Endothelial cell of umbilical vein (primary cell): Measurements from ENCODE around the gene DYDC2. TPM values are rescaled to one million over a fixed set of nuclear protein-coding genes. Genes with fewer than 3 reads are reported as not detected.

ENCODE experiments used
- BruUV-seq: library from RNA; stranded (reverse); fragments of 400-500 nt; replicated peaks from 2 replicates; lab custom pipeline; 2021; lab: Mats Ljungman, UMichigan
- CTCF ChIA-PET: fragments of 300-600, 350-600 bp; sonication (Branson Sonifier 250); formaldehyde crosslinking; loops from one replicate; lab custom pipeline; 2021; ENCODE audit warnings: antibody characterized with exemption, inconsistent platforms; lab: Charles Lee
- POLR2A ChIA-PET: fragments of 300-600, 350-600 bp; sonication (Branson Sonifier 250); formaldehyde crosslinking; loops from one replicate; lab custom pipeline; 2021; ENCODE audit warnings: antibody characterized with exemption, inconsistent platforms; lab: Charles Lee
- DNase-seq: peaks from one replicate; pipeline ENCODE4 v3.0.0-alpha.2; 2011; ENCODE audit warnings: low read depth, low spot score
- FAIRE-seq: peaks from 2 replicates; lab custom pipeline; 2011; peaks lifted over from hg19 to GRCh38; lab: Jason Lieb, UNC
- H2AFZ ChIP-seq: 2 replicates; pipeline ENCODE4 v1.6.0; 2012; ENCODE audit warnings: low read depth, low read length, control low read depth, inconsistent platforms
- H3K27ac ChIP-seq: 2 replicates; pipeline ENCODE4 v1.5.1; 2011; ENCODE audit warnings: low read depth, mild to moderate bottlenecking, control low read depth, low read length, moderate library complexity; ENCODE audit not compliant: insufficient read depth
- H3K27me3 ChIP-seq, 2 experiments: 2 replicates each; pipeline versions ENCODE4 v1.6.0 to v1.6.1; 2011; ENCODE audit warnings: low read length in 2 of 2, mixed read lengths in 1 of 2; ENCODE audit not compliant: control insufficient read depth in 2 of 2, insufficient read depth in 2 of 2
- H3K36me3 ChIP-seq, 2 experiments: 2 replicates in 1 of 2; 3 replicates in 1 of 2; pipeline ENCODE4 v1.5.1; 2011; ENCODE audit warnings: low read length in 2 of 2, mild to moderate bottlenecking in 1 of 2, moderate library complexity in 1 of 2; ENCODE audit not compliant: control insufficient read depth in 2 of 2, insufficient read depth in 2 of 2; ENCODE audit errors: extremely low read depth in 1 of 2
- H3K4me1 ChIP-seq: 3 replicates; pipeline ENCODE4 v1.5.1; 2011; ENCODE audit warnings: mild to moderate bottlenecking, low read length; ENCODE audit not compliant: control insufficient read depth, insufficient read depth; ENCODE audit errors: extremely low read depth
- H3K4me2 ChIP-seq: 2 replicates; pipeline ENCODE4 v1.6.1; 2011; ENCODE audit warnings: low read length, control low read depth, mixed read lengths; ENCODE audit not compliant: insufficient read depth
- H3K4me3 ChIP-seq, 3 experiments: fragments of 200-600 bp in 1 of 3; sonication (generic), shearing (Covaris generic) in 1 of 3; replicated peaks in 1 of 3; 2 replicates each; pipeline ENCODE4 v1.5.1; 2011 to 2016; ENCODE audit warnings: control low read depth in 3 of 3, low read length in 3 of 3, mild to moderate bottlenecking in 2 of 3, inconsistent platforms in 1 of 3, low read depth in 1 of 3, moderate library complexity in 1 of 3; ENCODE audit not compliant: insufficient read depth in 1 of 3
- H3K79me2 ChIP-seq: 2 replicates; pipeline ENCODE4 v1.6.0; 2012; ENCODE audit warnings: low read length, inconsistent platforms; ENCODE audit not compliant: control insufficient read depth, insufficient read depth
- H3K9ac ChIP-seq: replicated peaks from 2 replicates; pipeline ENCODE3; 2011; ENCODE audit warnings: low read length, control low read depth; ENCODE audit not compliant: insufficient read depth; ENCODE audit errors: extremely low read depth
- H3K9me1 ChIP-seq: replicated peaks from 3 replicates; pipeline ENCODE4 v1.6.0; 2011; ENCODE audit warnings: mild to moderate bottlenecking, low read length; ENCODE audit not compliant: control insufficient read depth, insufficient read depth; ENCODE audit errors: extremely low read depth
- H3K9me3 ChIP-seq: replicated peaks from 2 replicates; pipeline ENCODE4 v1.5.1; 2012; ENCODE audit warnings: low read length, inconsistent platforms; ENCODE audit not compliant: control insufficient read depth, insufficient read depth
- H4K20me1 ChIP-seq: replicated peaks from 2 replicates; pipeline ENCODE3; 2011; ENCODE audit warnings: mild to moderate bottlenecking, low read length; ENCODE audit not compliant: control insufficient read depth, insufficient read depth; ENCODE audit errors: extremely low read depth
- CTCF ChIP-seq, 2 donors: IDR thresholded peaks; 1 replicate in 1 of 2; 2 replicates in 1 of 2; pipeline ENCODE4 v1.5.1; 2011; ENCODE audit warnings: low read length in 2 of 2, mild to moderate bottlenecking in 2 of 2, moderate library complexity in 2 of 2, control low read depth in 1 of 2, inconsistent platforms in 1 of 2, low read depth in 1 of 2; ENCODE audit not compliant: insufficient read depth in 1 of 2; ENCODE audit errors: extremely low read depth in 1 of 2
- EZH2 ChIP-seq: IDR thresholded peaks from 2 replicates; pipeline ENCODE4 v1.6.1; 2012; ENCODE audit warnings: borderline replicate concordance, low read depth, mild to moderate bottlenecking, moderate library complexity, low read length, inconsistent platforms; ENCODE audit not compliant: severe bottlenecking
- FOS ChIP-seq: IDR thresholded peaks from 2 replicates; pipeline ENCODE4 v1.6.1; 2011; ENCODE audit warnings: mild to moderate bottlenecking, low read length, moderate library complexity, borderline replicate concordance; ENCODE audit not compliant: insufficient read depth
- GATA2 ChIP-seq: IDR thresholded peaks from 2 replicates; pipeline ENCODE4 v1.7.0; 2011; ENCODE audit warnings: low read depth, mild to moderate bottlenecking, moderate library complexity, mixed read lengths, low read length; ENCODE audit not compliant: insufficient read length, insufficient read depth
- JUN ChIP-seq: IDR thresholded peaks from 2 replicates; pipeline ENCODE4 v1.6.1; 2011; ENCODE audit warnings: borderline replicate concordance, low read depth; ENCODE audit not compliant: insufficient read length, insufficient read depth
- MAX ChIP-seq: IDR thresholded peaks from 2 replicates; pipeline ENCODE4 v1.6.1; 2011; ENCODE audit not compliant: insufficient read depth, insufficient read length
- MYC ChIP-seq: IDR thresholded peaks from one replicate; pipeline ENCODE4 v1.6.1; 2011; ENCODE audit warnings: mild to moderate bottlenecking, low read depth, low read length
- POLR2A ChIP-seq: IDR thresholded peaks from 2 replicates; pipeline ENCODE4 v1.6.1; 2012; ENCODE audit warnings: low read depth, mild to moderate bottlenecking, control low read depth, low read length
- POLR2AphosphoS5 ChIP-seq: IDR thresholded peaks from 2 replicates; pipeline ENCODE4 v1.6.1; 2012; ENCODE audit warnings: low read depth, mild to moderate bottlenecking, control low read depth, low read length, moderate library complexity; ENCODE audit not compliant: insufficient read depth
- dilution Hi-C: fragments of 300-500 bp; cut with MboI; formaldehyde crosslinking; loops from one replicate; pipeline ENCODE4 v1.15.0; 2019; ENCODE audit warnings: low sequenced_read_pairs; ENCODE audit not compliant: extremely low pct_ligation_motif_present
- intact Hi-C: fragments of 100-400 bp; cut with micrococcal nuclease; formaldehyde crosslinking; loops from one replicate; pipeline ENCODE4 v1.10.0; 2022
- polyA plus RNA-seq, 4 experiments: library from polyadenylated mRNA; depleted of rRNA in 3 of 4; stranded (reverse) in 3 of 4; unstranded in 1 of 4; fragments of >200 nt; gene quantifications; 2 replicates each; pipeline versions ENCODE4 v1.2.1 to v1.2.3, GENCODE V29; 2011 to 2012; ENCODE audit warnings: missing spikeins in 1 of 4
- total RNA-seq: library from RNA; stranded (reverse); gene quantifications from 2 replicates; pipeline ENCODE4 v1.2.3, GENCODE V29; 2021

DYDC2 gene
- total and polyA plus RNA-seq, 2 donors (not counting 3 experiments of a cell fraction or from before 2014, with no cell fraction given) = not detected

GRCh38 chr10:80319318-80319717 is 37.3 kb upstream of the DYDC2 start:
- FAIRE-seq (no peak), DNase-seq (no peak)
- H3K9ac ChIP-seq = no peak overlapping the region
- H3K9me1 ChIP-seq = no peaks in the 10 kb centered on the region
- no peaks in the 10 kb centered on the region for H3K9me3 ChIP-seq
- H3K27ac ChIP-seq = no peak overlapping the region
- intact Hi-C loops (no loop called here), dilution Hi-C loops (no loop called here)
- H4K20me1 ChIP-seq = no peaks in the 10 kb centered on the region
- H3K4me3 ChIP-seq = no peak overlapping the region
- no TSS peak for BruUV-seq
- H3K36me3 ChIP-seq = no peaks in the 10 kb centered on the region
- H3K79me2 ChIP-seq = no peaks in the 10 kb centered on the region
- H3K27me3 ChIP-seq = peaks cover 0 to 2% of the 10 kb centered on the region in 2 experiments
- ChIA-PET POLR2A (no interaction called here), CTCF (no interaction called here)
- no peak overlapping the region for H2AFZ ChIP-seq
- no peak overlapping the region for H3K4me2 ChIP-seq
- TF ChIP-seq POLR2AphosphoS5 = no peak
- TF ChIP-seq MYC = no peak
- no peak for TF ChIP-seq POLR2A
- no peak for TF ChIP-seq FOS
- no peak for TF ChIP-seq EZH2
- no peaks in the 10 kb centered on the region for H3K4me1 ChIP-seq

- Histone ChIP-seq H3K4me3 (no peak overlapping the region), H3K4me1 (no peaks in the 10 kb centered on the region), H3K9ac (no peak overlapping the region), H3K36me3 (no peaks in the 10 kb centered on the region), H3K4me2 (no peak overlapping the region), H3K27me3 (peaks cover 1 to 2% of the 10 kb centered on the region in 2 experiments), H3K9me1 (no peaks in the 10 kb centered on the region), H3K27ac (no peak overlapping the region), H3K79me2 (no peaks in the 10 kb centered on the region), H4K20me1 (no peaks in the 10 kb centered on the region), H2AFZ (no peak overlapping the region), H3K9me3 (no peaks in the 10 kb centered on the region)
- dilution Hi-C loops (no loop called here), intact Hi-C loops (no loop called here)
- BruUV-seq = no TSS peak
- TF ChIP-seq GATA2 = no peak
- TF ChIP-seq MAX = no peak
- no peak for TF ChIP-seq MYC
- TF ChIP-seq CTCF (IDR thresholded peaks at IDR 0.05; ENCODE audit: extremely low read depth in 1 of 2, insufficient read depth in 1 of 2, low read depth in 1 of 2, low read length in 2 of 2) = no peak
- TF ChIP-seq FOS = no peak
- no peak for TF ChIP-seq JUN
- no peak for TF ChIP-seq POLR2A
- no peak for TF ChIP-seq POLR2AphosphoS5
- no peak for TF ChIP-seq EZH2
- POLR2A ChIA-PET = no interaction called here
- CTCF ChIA-PET = no interaction called here
- DNase-seq (no peak), FAIRE-seq (no peak)
Measured at GRCh38 chr10:80319725-80320290, 36.8 kb upstream of the DYDC2 start.
